Neural crest cell (in vitro differentiated cells): ENCODE results near the gene CCL13. TPM values are rescaled to one million over a fixed set of nuclear protein-coding genes. Genes with fewer than 3 reads are reported as not detected.

Experiments used
- DNase-seq: peaks from one replicate; pipeline ENCODE4 v3.0.0; 2021; ENCODE audit warnings: low read depth, mixed read lengths, low spot score
- H3K27ac Mint-ChIP-seq: one replicate; pipeline ENCODE4 v1.8.0; 2021; ENCODE audit warnings: mild to moderate bottlenecking, mixed read lengths; ENCODE audit not compliant: unreplicated experiment
- H3K27me3 Mint-ChIP-seq: 2 replicates; pipeline ENCODE4 v1.8.0; 2021; ENCODE audit warnings: low read depth, mild to moderate bottlenecking, mixed read lengths
- H3K36me3 Mint-ChIP-seq: 2 replicates; pipeline ENCODE4 v1.8.0; 2021; ENCODE audit warnings: low read depth, mild to moderate bottlenecking, mixed read lengths
- H3K4me1 Mint-ChIP-seq: 2 replicates; pipeline ENCODE4 v1.8.0; 2021; ENCODE audit warnings: mixed read lengths
- H3K4me3 Mint-ChIP-seq: one replicate; pipeline ENCODE4 v1.8.0; 2021; ENCODE audit warnings: mild to moderate bottlenecking, mixed read lengths
- H3K9me3 Mint-ChIP-seq: 2 replicates; pipeline ENCODE4 v1.8.0; 2021; ENCODE audit warnings: mixed read lengths
- CTCF ChIP-seq: fragments of 200-600 bp; sonication (generic); conservative IDR thresholded peaks from 2 replicates; pipeline ENCODE4 v1.5.0; 2021; ENCODE audit warnings: antibody characterized with exemption, mild to moderate bottlenecking
- total RNA-seq: library from RNA; stranded (reverse); gene quantifications from 2 replicates; pipeline ENCODE4 v1.2.1, GENCODE V29; 2021

The CCL13 gene
- total RNA-seq, 1 donor from 2014 or later: not detected

GRCh38 chr17:34361478-34362061 lies 5.3 kb downstream of the CCL13 start:
- peak; percentile 78 for DNase-seq
- Mint-ChIP-seq H3K9me3 (no peaks in the 10 kb centered on the region), H3K36me3 (no peaks in the 10 kb centered on the region), H3K27ac (no peak overlapping the region), H3K4me3 (no peak overlapping the region), H3K27me3 (peaks cover 42% of the 10 kb centered on the region), H3K4me1 (no peaks in the 10 kb centered on the region)
- TF ChIP-seq CTCF: peak; percentile 99

- Mint-ChIP-seq H3K27ac (no peak within 1 kb of the TSS), H3K9me3 (no peaks in the 10 kb centered on the region), H3K4me3 (no peak within 1 kb of the TSS), H3K4me1 (no peaks in the 10 kb centered on the region), H3K27me3 (peaks cover 47% of the 10 kb centered on the region), H3K36me3 (no peaks in the 10 kb centered on the region)
- no peak for DNase-seq
- TF ChIP-seq CTCF: no peak
Measured at GRCh38 chr17:34363183-34363661, 6.9 kb downstream of the CCL13 start, which contains the start of gene CCL1. Gene CCL1 (minus strand): TSS chr17:34363233. CDS start chr17:34363161, 72 bp downstream.

GRCh38 chr17:34364751-34365150 lies 8.5 kb downstream of the CCL13 start:
- H3K4me3 Mint-ChIP-seq: no peak overlapping the region
- H3K36me3 Mint-ChIP-seq: no peaks in the 10 kb centered on the region
- TF ChIP-seq CTCF: no peak
- no peaks in the 10 kb centered on the region for H3K9me3 Mint-ChIP-seq
- no peaks in the 10 kb centered on the region for H3K4me1 Mint-ChIP-seq
- no peak overlapping the region for H3K27ac Mint-ChIP-seq
- no peak for DNase-seq
- peaks cover 42% of the 10 kb centered on the region for H3K27me3 Mint-ChIP-seq

GRCh38 chr17:34365340-34365739 lies 9.1 kb downstream of the CCL13 start:
- no peaks in the 10 kb centered on the region for H3K9me3 Mint-ChIP-seq
- peaks cover 42% of the 10 kb centered on the region for H3K27me3 Mint-ChIP-seq
- no peak overlapping the region for H3K4me3 Mint-ChIP-seq

GRCh38 chr17:34366010-34366409 lies 9.7 kb downstream of the CCL13 start:
- no peak overlapping the region for H3K27ac Mint-ChIP-seq
- H3K9me3 Mint-ChIP-seq: no peaks in the 10 kb centered on the region
- DNase-seq: no peak

More at GRCh38 chr17:34365340-34365739, 9.1 kb downstream of the CCL13 start:
- TF ChIP-seq CTCF: no peak
- DNase-seq: no peak
- Mint-ChIP-seq H3K36me3 (no peaks in the 10 kb centered on the region), H3K27ac (no peak overlapping the region), H3K4me1 (no peaks in the 10 kb centered on the region)

More at GRCh38 chr17:34366010-34366409, 9.7 kb downstream of the CCL13 start:
- Mint-ChIP-seq H3K27me3 (peaks cover 42% of the 10 kb centered on the region), H3K4me3 (no peak overlapping the region), H3K36me3 (no peaks in the 10 kb centered on the region), H3K4me1 (no peaks in the 10 kb centered on the region)
- TF ChIP-seq CTCF: no peak
